ENCODE results near the gene INSR. TPM values are rescaled to one million over a fixed set of nuclear protein-coding genes. Genes with fewer than 3 reads are reported as not detected.

The INSR gene
- total RNA-seq, 4 donors from 2014 or later: 38.9 to 101 (median 67.7) TPM

DNA sequence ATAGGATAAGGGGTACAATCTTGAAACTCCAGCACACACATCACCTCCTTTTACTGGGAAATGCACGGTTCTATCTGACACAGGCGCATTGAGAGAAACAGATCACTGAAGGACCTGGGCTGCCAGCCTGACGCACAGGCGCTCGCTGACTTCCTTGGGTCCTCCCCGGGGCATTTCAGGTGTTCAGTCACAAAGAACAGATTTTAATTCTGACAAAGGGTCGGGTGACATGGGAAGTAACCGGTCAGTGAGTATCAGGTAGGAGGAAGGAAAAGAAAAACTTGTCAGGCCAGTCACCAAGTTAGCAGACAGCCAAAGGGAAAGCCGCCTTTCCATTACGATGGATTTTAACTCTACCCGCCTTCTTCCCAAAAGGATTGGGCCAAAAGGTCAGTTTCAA, 39.6 kb downstream of the INSR start:
- H3K27me3 ChIP-seq: no peaks in the 10 kb centered on the region
- H3K4me1 ChIP-seq: peaks cover 7 to 34% of the 10 kb centered on the region in 2 donors
- WGBS, 2 donors: 32 to 50% methylated on average over 11 of the region's 11 CpGs
- H3K4me3 ChIP-seq (replicated peaks in 1 of 3): no peak overlapping the region
- H3K36me3 ChIP-seq: no peaks in the 10 kb centered on the region
- TF ChIP-seq POLR2A (IDR thresholded peaks at IDR 0.05): no peak
- TF ChIP-seq, protein P1, sequence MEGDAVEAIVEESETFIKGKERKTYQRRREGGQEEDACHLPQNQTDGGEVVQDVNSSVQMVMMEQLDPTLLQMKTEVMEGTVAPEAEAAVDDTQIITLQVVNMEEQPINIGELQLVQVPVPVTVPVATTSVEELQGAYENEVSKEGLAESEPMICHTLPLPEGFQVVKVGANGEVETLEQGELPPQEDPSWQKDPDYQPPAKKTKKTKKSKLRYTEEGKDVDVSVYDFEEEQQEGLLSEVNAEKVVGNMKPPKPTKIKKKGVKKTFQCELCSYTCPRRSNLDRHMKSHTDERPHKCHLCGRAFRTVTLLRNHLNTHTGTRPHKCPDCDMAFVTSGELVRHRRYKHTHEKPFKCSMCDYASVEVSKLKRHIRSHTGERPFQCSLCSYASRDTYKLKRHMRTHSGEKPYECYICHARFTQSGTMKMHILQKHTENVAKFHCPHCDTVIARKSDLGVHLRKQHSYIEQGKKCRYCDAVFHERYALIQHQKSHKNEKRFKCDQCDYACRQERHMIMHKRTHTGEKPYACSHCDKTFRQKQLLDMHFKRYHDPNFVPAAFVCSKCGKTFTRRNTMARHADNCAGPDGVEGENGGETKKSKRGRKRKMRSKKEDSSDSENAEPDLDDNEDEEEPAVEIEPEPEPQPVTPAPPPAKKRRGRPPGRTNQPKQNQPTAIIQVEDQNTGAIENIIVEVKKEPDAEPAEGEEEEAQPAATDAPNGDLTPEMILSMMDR (IDR thresholded peaks at IDR 0.05): no peak
- peak; percentile 67 to 76 for DNase-seq
- intact Hi-C loops (cut with DNase I): no loop called here
- peak overlapping the region in 2 of 3 donors; percentile 55 to 62 for H3K27ac ChIP-seq
- no peaks in the 10 kb centered on the region for H3K9me3 ChIP-seq

DNA sequence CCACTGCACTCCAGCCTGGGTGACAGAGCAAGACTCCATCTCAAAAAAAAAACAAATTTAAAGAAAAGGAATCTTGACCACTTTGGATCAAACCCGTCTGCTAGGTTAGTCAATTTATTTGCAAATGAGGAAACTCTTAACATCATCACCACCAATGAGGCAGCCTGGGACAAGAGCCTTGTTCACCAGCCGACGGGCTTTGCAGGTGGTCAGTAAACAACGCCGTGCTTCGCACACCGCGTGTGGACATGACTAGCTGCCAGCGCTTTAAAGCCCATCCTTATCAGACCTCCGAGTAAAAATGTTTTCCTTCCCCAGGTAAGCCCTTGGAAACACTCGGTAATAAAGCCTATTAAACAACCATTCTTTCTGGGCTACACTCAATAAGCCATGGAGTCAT, 41.9 kb downstream of the INSR start:
- peaks cover 9 to 49% of the 10 kb centered on the region in 2 donors for H3K4me1 ChIP-seq
- intact Hi-C loops (cut with DNase I): no loop called here
- no peak for TF ChIP-seq POLR2A (IDR thresholded peaks at IDR 0.05)
- TF ChIP-seq, protein P1 (IDR thresholded peaks at IDR 0.05): no peak
- no peak overlapping the region for H3K4me3 ChIP-seq (replicated peaks in 1 of 3)
- WGBS, 2 donors: 78 to 79% methylated on average over 11 of the region's 11 CpGs
- H3K27ac ChIP-seq: no peak overlapping the region
- DNase-seq: no peak
- H3K27me3 ChIP-seq: no peaks in the 10 kb centered on the region
- H3K36me3 ChIP-seq: no peaks in the 10 kb centered on the region
- no peaks in the 10 kb centered on the region for H3K9me3 ChIP-seq

DNA sequence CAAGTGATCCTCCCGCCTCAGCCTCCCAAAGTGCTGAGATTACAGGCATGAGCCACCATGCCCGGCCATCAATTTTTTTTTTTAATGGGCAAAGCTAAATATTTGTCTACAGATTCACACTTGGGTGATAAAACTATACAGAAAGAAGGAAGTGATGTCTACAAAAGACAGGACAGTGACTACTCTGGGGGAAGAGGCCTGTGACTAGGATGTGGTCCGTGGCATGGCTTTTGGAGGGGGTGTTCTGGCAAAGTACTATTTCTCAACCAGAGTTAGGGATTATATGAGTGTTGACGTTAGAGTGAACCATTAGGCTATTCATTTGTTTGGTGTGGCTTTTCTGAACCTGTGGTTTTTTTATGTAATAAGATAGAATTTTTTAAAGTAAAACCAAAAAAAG, 42.7 kb downstream of the INSR start:
- WGBS, 2 donors: 87 to 95% methylated on average over 4 of the region's 4 CpGs

DNA sequence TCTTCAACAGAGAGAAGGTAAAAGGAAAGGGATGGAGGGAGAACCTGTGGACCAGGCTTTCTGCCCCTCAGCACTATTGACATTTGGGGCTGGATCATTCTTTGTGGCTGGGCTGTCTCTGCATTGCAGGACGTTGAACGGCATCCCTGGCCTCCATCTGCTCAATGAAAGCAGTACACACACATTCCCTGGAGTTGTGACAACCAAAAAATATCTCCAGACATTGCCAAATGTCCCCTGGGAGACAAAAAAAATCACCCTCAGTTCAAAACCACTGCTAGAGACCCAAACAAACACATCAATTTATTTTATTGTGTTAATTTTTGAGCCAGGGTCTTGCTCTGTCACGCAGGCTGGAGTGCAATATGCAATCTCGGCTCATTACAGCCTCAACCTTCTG, 43.3 kb downstream of the INSR start:
- Histone ChIP-seq H3K4me1 (peaks cover 15 to 57% of the 10 kb centered on the region in 2 donors), H3K27ac (no peak overlapping the region), H3K36me3 (no peaks in the 10 kb centered on the region), H3K9me3 (no peaks in the 10 kb centered on the region), H3K4me3 (replicated peaks in 1 of 3) (no peak overlapping the region), H3K27me3 (no peaks in the 10 kb centered on the region)
- intact Hi-C loops (cut with DNase I): no loop called here
- WGBS, 2 donors: 56 to 68% methylated on average over 4 of the region's 4 CpGs
- TF ChIP-seq, protein P1 (IDR thresholded peaks at IDR 0.05): no peak
- no peak for TF ChIP-seq POLR2A (IDR thresholded peaks at IDR 0.05)
- no peak for DNase-seq

More for the DNA sequence above, 42.7 kb downstream of the INSR start:
- H3K27me3 ChIP-seq: no peaks in the 10 kb centered on the region
- H3K9me3 ChIP-seq: no peaks in the 10 kb centered on the region
- H3K4me1 ChIP-seq: peaks cover 15 to 52% of the 10 kb centered on the region in 2 donors
- DNase-seq: no peak
- intact Hi-C loops (cut with DNase I): no loop called here
- no peak overlapping the region for H3K27ac ChIP-seq
- TF ChIP-seq POLR2A (IDR thresholded peaks at IDR 0.05): no peak
- TF ChIP-seq, protein P1 (IDR thresholded peaks at IDR 0.05): no peak
- H3K36me3 ChIP-seq: no peaks in the 10 kb centered on the region
- no peak overlapping the region for H3K4me3 ChIP-seq (replicated peaks in 1 of 3)

DNA sequence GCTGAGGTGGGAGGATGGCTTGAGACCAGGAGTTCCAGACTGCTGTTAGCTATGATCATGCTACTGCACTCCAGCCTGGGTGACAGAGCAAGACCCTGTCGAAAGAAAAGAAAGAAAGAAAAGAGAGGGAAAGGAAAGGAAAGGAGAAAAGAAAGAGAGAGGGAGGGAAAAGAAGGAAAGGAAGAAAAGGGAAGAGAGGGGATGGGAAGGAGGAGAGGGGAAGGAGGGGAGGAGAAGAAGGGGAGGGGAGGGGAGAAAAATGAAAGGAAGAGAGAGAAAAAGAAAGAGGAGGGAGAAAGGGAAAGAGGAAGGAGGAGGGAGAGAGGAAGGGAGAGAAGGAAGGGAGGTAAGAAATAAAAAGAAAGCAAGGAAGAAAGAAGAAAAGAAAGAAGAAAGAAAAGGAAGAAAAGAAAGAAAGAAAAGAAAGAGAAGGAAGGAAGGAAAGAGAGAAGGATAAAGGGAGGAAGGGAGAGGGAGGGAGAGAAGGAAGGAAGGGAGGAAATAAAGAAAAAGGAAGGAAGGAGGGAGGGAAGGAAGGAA, 44.1 kb downstream of the INSR start:
- DNase-seq: no peak
- 36 to 48% methylated on average over 1 of the region's 1 CpG for WGBS, 2 donors
- Histone ChIP-seq H3K27me3 (no peaks in the 10 kb centered on the region), H3K27ac (peak overlapping the region in 1 of 3 donors; percentile 30), H3K4me3 (replicated peaks in 1 of 3) (no peak overlapping the region), H3K36me3 (no peaks in the 10 kb centered on the region), H3K4me1 (peaks cover 15 to 59% of the 10 kb centered on the region in 2 donors), H3K9me3 (no peaks in the 10 kb centered on the region)
- intact Hi-C loops (cut with DNase I): no loop called here
- TF ChIP-seq, protein P1 (IDR thresholded peaks at IDR 0.05): no peak
- no peak for TF ChIP-seq POLR2A (IDR thresholded peaks at IDR 0.05)

Data from thyroid gland (tissue), 4 donors.